NCI-H2029 treated with DMSO at 0.1 percent for 48 hours (cell line): ENCODE data around the gene PRAC2.

ENCODE experiments used
- DNase-seq: peaks from one replicate; lab custom pipeline; 2025; lab: John Stamatoyannopoulos, UW

The PRAC2 gene

GRCh38 chr17:48734333-48735061 lies 11.5 kb downstream of the PRAC2 start:
- DNase-seq, result no peak

GRCh38 chr17:48735062-48735351 lies 12.0 kb downstream of the PRAC2 start:
- DNase-seq, result no peak

GRCh38 chr17:48737330-48738043 lies 14.5 kb downstream of the PRAC2 start:
- no peak for DNase-seq

- no peak for DNase-seq
Measured at GRCh38 chr17:48738424-48738802, 15.4 kb downstream of the PRAC2 start.

GRCh38 chr17:48738803-48739526 lies 16.0 kb downstream of the PRAC2 start:
- DNase-seq, result no peak

- no peak for DNase-seq
Measured at GRCh38 chr17:48740537-48740936, 17.6 kb downstream of the PRAC2 start.

- DNase-seq, result no peak
Measured at GRCh38 chr17:48745381-48746275, 22.6 kb downstream of the PRAC2 start.

GRCh38 chr17:48746916-48747444 lies 24.0 kb downstream of the PRAC2 start:
- no peak for DNase-seq

- DNase-seq, result no peak
Measured at GRCh38 chr17:48747445-48748363, 24.7 kb downstream of the PRAC2 start.

GRCh38 chr17:48748718-48749566 lies 26.0 kb downstream of the PRAC2 start:
- no peak for DNase-seq

GRCh38 chr17:48749621-48750553 lies 26.9 kb downstream of the PRAC2 start:
- DNase-seq, result no peak

GRCh38 chr17:48751172-48751571 lies 28.2 kb downstream of the PRAC2 start:
- DNase-seq, result no peak

- no peak for DNase-seq
Measured at GRCh38 chr17:48751733-48752398, 28.9 kb downstream of the PRAC2 start.

GRCh38 chr17:48752399-48753288 lies 29.7 kb downstream of the PRAC2 start:
- DNase-seq, result no peak

- DNase-seq, result no peak
Measured at GRCh38 chr17:48753794-48754499, 31.0 kb downstream of the PRAC2 start.

GRCh38 chr17:48754500-48755261 lies 31.7 kb downstream of the PRAC2 start:
- no peak for DNase-seq
